Measurements from ENCODE around the gene CLIC4.
"Not testable (repeated sequence)": the region's sequence is repeated elsewhere in the genome, so short reads cannot be mapped to it uniquely, and the experiment has no call there.

CLIC4 gene

GRCh38 chr1:24744911-24745710 is at the start of gene CLIC4:
TSS of gene CLIC4 (plus strand) at chr1:24745447. CDS start at chr1:24745554, 107 bp downstream.
- peak; percentile 100 for DNase-seq

- DNase-seq: no peak
Measured at GRCh38 chr1:24696041-24696755, 49.0 kb upstream of the CLIC4 start.

GRCh38 chr1:24696756-24697330 is 48.4 kb upstream of the CLIC4 start:
- no peak for DNase-seq

GRCh38 chr1:24697453-24698001 is 47.7 kb upstream of the CLIC4 start:
- DNase-seq: not testable (repeated sequence)

- not testable (repeated sequence) for DNase-seq
Measured at GRCh38 chr1:24698326-24698725, 46.9 kb upstream of the CLIC4 start.

GRCh38 chr1:24699628-24700027 is 45.6 kb upstream of the CLIC4 start:
- DNase-seq: no peak

GRCh38 chr1:24702511-24703293 is 42.5 kb upstream of the CLIC4 start:
- DNase-seq: no peak

GRCh38 chr1:24704411-24705259 is 40.6 kb upstream of the CLIC4 start:
- no peak for DNase-seq

- DNase-seq: peak; percentile 26 to 41
Measured at GRCh38 chr1:24705260-24706073, 39.8 kb upstream of the CLIC4 start.

GRCh38 chr1:24706074-24706389 is 39.2 kb upstream of the CLIC4 start:
- not testable (repeated sequence) for DNase-seq

- DNase-seq: no peak
Measured at GRCh38 chr1:24707687-24708086, 37.6 kb upstream of the CLIC4 start.

- DNase-seq: no peak
Measured at GRCh38 chr1:24708938-24709337, 36.3 kb upstream of the CLIC4 start.

- no peak for DNase-seq
Measured at GRCh38 chr1:24709791-24710441, 35.3 kb upstream of the CLIC4 start.

- DNase-seq: no peak
Measured at GRCh38 chr1:24711329-24711728, 33.9 kb upstream of the CLIC4 start.

- DNase-seq: no peak
Measured at GRCh38 chr1:24713176-24713575, 32.1 kb upstream of the CLIC4 start.

GRCh38 chr1:24713736-24714135 is 31.5 kb upstream of the CLIC4 start:
- DNase-seq: no peak

- DNase-seq: peak; percentile 27 to 47
Measured at GRCh38 chr1:24714859-24715520, 30.3 kb upstream of the CLIC4 start.

- DNase-seq: no peak
Measured at GRCh38 chr1:24715658-24716057, 29.6 kb upstream of the CLIC4 start.

GRCh38 chr1:24717887-24718650 is 27.2 kb upstream of the CLIC4 start:
- DNase-seq: no peak
